T-cell (primary cell): ENCODE measurements around the gene PPP1R10. TPM values are rescaled to one million over a fixed set of nuclear protein-coding genes. Genes with fewer than 3 reads are reported as not detected.
A peak's percentile ranks its signal among the peaks of the same experiment; 100 is the strongest.

Experiments
- ATAC-seq, 4 experiments: fragments of 200-7000 bp in 3 of 4; fragments of 150-1000 bp in 1 of 4; cut with Tn5 transposase; replicated peaks in 1 of 4; 1 replicate in 3 of 4; 2 replicates in 1 of 4; pipeline ENCODE4 v1.10.0; 2021; ENCODE audit warnings: moderate library complexity in 3 of 4, mild to moderate bottlenecking in 2 of 4, moderate number of reproducible peaks in 1 of 4
- CTCF ChIA-PET, 2 donors: fragments of 300-600 bp; sonication (Branson Sonifier 250); formaldehyde crosslinking; loops; one replicate each; lab custom pipeline; 2022; ENCODE audit warnings: antibody characterized with exemption in 2 of 2; lab: Charles Lee
- POLR2A ChIA-PET, 2 donors: fragments of 300-600 bp; sonication (Branson Sonifier 250); formaldehyde crosslinking; loops; one replicate each; lab custom pipeline; 2022; ENCODE audit warnings: antibody characterized with exemption in 2 of 2; lab: Charles Lee
- DNase-seq, 35 experiments: peaks; one replicate each; pipeline versions ENCODE4 v3.0.0 to v3.0.0-alpha.2; 2013 to 2023
- H3K27ac ChIP-seq: one replicate; pipeline ENCODE4 v1.5.1; 2013; ENCODE audit warnings: low read length
- H3K27me3 ChIP-seq, 2 experiments: replicated peaks in 1 of 2; 1 replicate in 1 of 2; 2 replicates in 1 of 2; pipeline versions ENCODE4 v1.6.1 to v1.7.0; 2013; ENCODE audit warnings: low read length in 1 of 2, mixed read lengths in 1 of 2; ENCODE audit not compliant: control insufficient read depth in 2 of 2, insufficient read depth in 2 of 2; ENCODE audit errors: extremely low read depth in 1 of 2
- H3K36me3 ChIP-seq, 2 donors: 1 replicate in 1 of 2; 2 replicates in 1 of 2; pipeline versions ENCODE4 v1.6.1 to v1.7.0; 2013; ENCODE audit warnings: low read length in 1 of 2; ENCODE audit not compliant: control insufficient read depth in 2 of 2, insufficient read depth in 1 of 2; ENCODE audit errors: extremely low read depth in 1 of 2
- H3K4me1 ChIP-seq, 2 experiments: 1 replicate in 1 of 2; 2 replicates in 1 of 2; pipeline versions ENCODE4 v1.6.1 to v1.7.0; 2013; ENCODE audit warnings: low read length in 2 of 2, mixed read lengths in 1 of 2; ENCODE audit not compliant: insufficient read depth in 2 of 2, control insufficient read depth in 1 of 2; ENCODE audit errors: extremely low read depth in 1 of 2
- H3K4me3 ChIP-seq, 2 donors: 1 replicate in 1 of 2; 2 replicates in 1 of 2; pipeline versions ENCODE4 v1.5.1 to v1.7.0; 2013; ENCODE audit warnings: mild to moderate bottlenecking in 2 of 2, low read length in 1 of 2, moderate library complexity in 1 of 2; ENCODE audit not compliant: control insufficient read depth in 1 of 2; ENCODE audit errors: extremely low read depth in 1 of 2
- H3K9me3 ChIP-seq: 2 replicates; pipeline ENCODE4 v1.7.0; 2013
- H3K27ac Mint-ChIP-seq, 2 donors: one replicate each; pipeline ENCODE4 v1.8.0; 2020 to 2021; ENCODE audit warnings: mild to moderate bottlenecking in 2 of 2, mixed read lengths in 2 of 2
- H3K27me3 Mint-ChIP-seq, 2 donors: one replicate each; pipeline ENCODE4 v1.8.0; 2021 to 2022; ENCODE audit warnings: mixed read lengths in 2 of 2
- H3K36me3 Mint-ChIP-seq: one replicate; pipeline ENCODE4 v1.8.0; 2021; ENCODE audit warnings: mixed read lengths
- H3K4me1 Mint-ChIP-seq, 3 donors: one replicate each; pipeline ENCODE4 v1.8.0; 2020 to 2022; ENCODE audit warnings: mixed read lengths in 3 of 3, mild to moderate bottlenecking in 1 of 3
- H3K4me3 Mint-ChIP-seq, 3 donors: one replicate each; pipeline ENCODE4 v1.8.0; 2020 to 2022; ENCODE audit warnings: mild to moderate bottlenecking in 3 of 3, mixed read lengths in 3 of 3, moderate library complexity in 3 of 3
- H3K9me3 Mint-ChIP-seq, 3 donors: one replicate each; pipeline ENCODE4 v1.8.0; 2020 to 2022; ENCODE audit warnings: mixed read lengths in 3 of 3
- WGBS: methylation state at CpG from one replicate; pipeline ENCODE4 v1.1.5; 2013; ENCODE audit warnings: missing lambda C conversion rate; ENCODE audit not compliant: insufficient coverage; 5-methylcytosine and 5-hydroxymethylcytosine counted together
- total RNA-seq, 35 experiments: library from RNA in 6 of 35; stranded (reverse) in 6 of 35; fragments of 120-200 nt in 1 of 35; gene quantifications; one replicate each; pipeline versions ENCODE4 v1.2.1 to v1.2.4 and lab custom pipeline; 2013 to 2026

The PPP1R10 gene
- total RNA-seq, 5 donors from 2014 or later (not counting 1 experiment from before 2014, with no cell fraction given): 104 to 170 (median 163) TPM

GRCh38 chr6:30655743-30656094 lies 38.7 kb upstream of the PPP1R10 start:
- H3K27me3 Mint-ChIP-seq: no peaks in the 10 kb centered on the region
- no peaks in the 10 kb centered on the region for H3K9me3 Mint-ChIP-seq
- ChIA-PET CTCF (interaction anchor here in 1 of 2 donors (0.5 kb wide), 1 partner anchor 123 kb away, joined by 5 read pairs; no protein-coding TSS in a partner anchor), POLR2A (no interaction called here)
- no peak for DNase-seq
- ATAC-seq: no peak
- H3K9me3 ChIP-seq: no peaks in the 10 kb centered on the region
- peaks cover 25 to 92% of the 10 kb centered on the region in 2 donors for H3K36me3 ChIP-seq
- H3K27me3 ChIP-seq: no peaks in the 10 kb centered on the region
- no peak overlapping the region for H3K4me3 ChIP-seq
- H3K4me3 Mint-ChIP-seq: no peak overlapping the region
- peaks cover 53% of the 10 kb centered on the region for H3K36me3 Mint-ChIP-seq
- H3K4me1 ChIP-seq: no peaks in the 10 kb centered on the region
- H3K27ac ChIP-seq: no peak overlapping the region
- H3K27ac Mint-ChIP-seq: peak overlapping the region in 1 of 2 donors; percentile 54
- peaks cover 0 to 2% (median 0%) of the 10 kb centered on the region in 3 donors for H3K4me1 Mint-ChIP-seq
- no CpG with 5 or more reads among the region's 3 CpGs for WGBS

GRCh38 chr6:30654798-30655742 lies 38.0 kb upstream of the PPP1R10 start:
- H3K27ac Mint-ChIP-seq: peak overlapping the region in 1 of 2 donors; percentile 54
- Histone ChIP-seq H3K4me1 (no peaks in the 10 kb centered on the region), H3K27me3 (no peaks in the 10 kb centered on the region), H3K9me3 (no peaks in the 10 kb centered on the region), H3K36me3 (peaks cover 24 to 87% of the 10 kb centered on the region in 2 donors), H3K27ac (no peak overlapping the region), H3K4me3 (no peak overlapping the region)
- no peak for ATAC-seq
- peaks cover 51% of the 10 kb centered on the region for H3K36me3 Mint-ChIP-seq
- ChIA-PET CTCF (interaction anchor here in 1 of 2 donors (0.5 kb wide), 1 partner anchor 123 kb away, joined by 5 read pairs; no protein-coding TSS in a partner anchor), POLR2A (no interaction called here)
- 94% methylated on average over 14 of the region's 19 CpGs for WGBS
- H3K4me3 Mint-ChIP-seq: no peak overlapping the region
- no peaks in the 10 kb centered on the region for H3K27me3 Mint-ChIP-seq
- no peaks in the 10 kb centered on the region for H3K9me3 Mint-ChIP-seq
- peaks cover 0 to 2% (median 0%) of the 10 kb centered on the region in 3 donors for H3K4me1 Mint-ChIP-seq
- DNase-seq: no peak

GRCh38 chr6:30651143-30651542 lies 34.1 kb upstream of the PPP1R10 start:
- H3K36me3 Mint-ChIP-seq: peaks cover 27% of the 10 kb centered on the region
- H3K27ac Mint-ChIP-seq: no peak overlapping the region

GRCh38 chr6:30647242-30648116 lies 30.4 kb upstream of the PPP1R10 start:
- ChIA-PET CTCF (no interaction called here), POLR2A (interaction anchor here in 1 of 2 donors (0.7 kb wide), 1 partner anchor 1035 kb away, joined by 3 read pairs; no protein-coding TSS in a partner anchor)
- peaks cover 13% of the 10 kb centered on the region for H3K36me3 Mint-ChIP-seq
- Histone ChIP-seq H3K27me3 (no peaks in the 10 kb centered on the region), H3K4me3 (peak overlapping the region; percentile 78 to 94), H3K4me1 (peaks cover 10 to 28% of the 10 kb centered on the region in 2 experiments), H3K27ac (peak overlapping the region; percentile 84), H3K36me3 (peaks cover 6 to 19% of the 10 kb centered on the region in 2 donors), H3K9me3 (no peaks in the 10 kb centered on the region)
- peak; percentile 23 to 81 (median 58) for DNase-seq
- H3K4me3 Mint-ChIP-seq: peak overlapping the region; percentile 81 to 89 (median 85)
- peak; percentile 74 to 83 (median 77) for ATAC-seq
- no peaks in the 10 kb centered on the region for H3K9me3 Mint-ChIP-seq
- H3K27ac Mint-ChIP-seq: peak overlapping the region; percentile 89 to 91
- H3K27me3 Mint-ChIP-seq: no peaks in the 10 kb centered on the region
- WGBS: under 1% methylated on average over 61 of the region's 78 CpGs
- peaks cover 25 to 33% (median 25%) of the 10 kb centered on the region in 3 donors for H3K4me1 Mint-ChIP-seq

More at GRCh38 chr6:30651143-30651542, 34.1 kb upstream of the PPP1R10 start:
- no peak overlapping the region for H3K4me3 Mint-ChIP-seq
- no peaks in the 10 kb centered on the region for H3K27me3 ChIP-seq
- H3K27me3 Mint-ChIP-seq: no peaks in the 10 kb centered on the region
- ChIA-PET CTCF (no interaction called here), POLR2A (no interaction called here)
- H3K9me3 Mint-ChIP-seq: no peaks in the 10 kb centered on the region
- H3K4me1 ChIP-seq: peaks cover 8 to 24% of the 10 kb centered on the region in 2 experiments
- no peak for ATAC-seq
- no peak overlapping the region for H3K27ac ChIP-seq
- peaks cover 16 to 19% (median 17%) of the 10 kb centered on the region in 3 donors for H3K4me1 Mint-ChIP-seq
- peaks cover 15 to 53% of the 10 kb centered on the region in 2 donors for H3K36me3 ChIP-seq
- H3K9me3 ChIP-seq: no peaks in the 10 kb centered on the region
- no peak for DNase-seq
- H3K4me3 ChIP-seq: no peak overlapping the region
- WGBS: 100% methylated on average over 5 of the region's 12 CpGs

- peaks cover 25 to 33% (median 28%) of the 10 kb centered on the region in 3 donors for H3K4me1 Mint-ChIP-seq
- DNase-seq (peak; percentile 80 to 97 (median 92)), ATAC-seq (peak; percentile 81 to 86 (median 83))
- H3K9me3 ChIP-seq: no peaks in the 10 kb centered on the region
- no peaks in the 10 kb centered on the region for H3K27me3 Mint-ChIP-seq
- peaks cover 8% of the 10 kb centered on the region for H3K36me3 Mint-ChIP-seq
- WGBS: 20% methylated on average over 26 of the region's 37 CpGs
- no peaks in the 10 kb centered on the region for H3K27me3 ChIP-seq
- H3K9me3 Mint-ChIP-seq: no peaks in the 10 kb centered on the region
- POLR2A ChIA-PET: interaction anchor here in 1 of 2 donors (0.6 kb wide), 2 partner anchors 20 to 44 kb away, joined by 3 to 5 read pairs; no protein-coding TSS in a partner anchor
- H3K36me3 ChIP-seq: peaks cover 6 to 13% of the 10 kb centered on the region in 2 donors
- peak within 1 kb of the TSS; percentile 78 to 94 for H3K4me3 ChIP-seq
- H3K27ac Mint-ChIP-seq: peak within 1 kb of the TSS; percentile 89 to 91
- peaks cover 11 to 33% of the 10 kb centered on the region in 2 experiments for H3K4me1 ChIP-seq
- CTCF ChIA-PET: interaction anchor here in 1 of 2 donors (0.5 to 0.9 kb wide), 3 partner anchors 17 to 135 kb away, joined by 3 to 4 read pairs (median 3); no protein-coding TSS in a partner anchor
- peak within 1 kb of the TSS; percentile 84 for H3K27ac ChIP-seq
- peak within 1 kb of the TSS; percentile 81 to 89 (median 85) for H3K4me3 Mint-ChIP-seq
Measured at GRCh38 chr6:30646450-30647241, 29.6 kb upstream of the PPP1R10 start, which contains the start of gene C6orf136. C6orf136 (plus strand) TSS chr6:30647133; CDS start chr6:30647232, 99 bp downstream.
